GM13977 (cell line): Measurements from ENCODE around the gene GMCL1.
A peak's percentile ranks its signal among the peaks of the same experiment; 100 is the strongest.

ENCODE experiments used
- DNase-seq: peaks from one replicate; pipeline ENCODE4 v3.0.0; 2012; ENCODE audit warnings: low spot score
- in situ Hi-C: fragments of 300-500 bp; cut with MboI; formaldehyde crosslinking; loops from one replicate; pipeline ENCODE4 v1.12.0; 2022; ENCODE audit warnings: low sequenced_read_pairs, low pct_unique_long_range_greater_than_20kb, mixed read lengths, inconsistent platforms; ENCODE audit not compliant: unreplicated experiment
- TF ChIP-seq, protein P1 (sequence below): IDR thresholded peaks from 2 replicates; pipeline ENCODE4 v1.5.1; 2012; ENCODE audit warnings: mild to moderate bottlenecking, control low read depth; ENCODE audit not compliant: insufficient read depth; ENCODE audit errors: extremely low read depth, missing control alignments

The GMCL1 gene

DNA sequence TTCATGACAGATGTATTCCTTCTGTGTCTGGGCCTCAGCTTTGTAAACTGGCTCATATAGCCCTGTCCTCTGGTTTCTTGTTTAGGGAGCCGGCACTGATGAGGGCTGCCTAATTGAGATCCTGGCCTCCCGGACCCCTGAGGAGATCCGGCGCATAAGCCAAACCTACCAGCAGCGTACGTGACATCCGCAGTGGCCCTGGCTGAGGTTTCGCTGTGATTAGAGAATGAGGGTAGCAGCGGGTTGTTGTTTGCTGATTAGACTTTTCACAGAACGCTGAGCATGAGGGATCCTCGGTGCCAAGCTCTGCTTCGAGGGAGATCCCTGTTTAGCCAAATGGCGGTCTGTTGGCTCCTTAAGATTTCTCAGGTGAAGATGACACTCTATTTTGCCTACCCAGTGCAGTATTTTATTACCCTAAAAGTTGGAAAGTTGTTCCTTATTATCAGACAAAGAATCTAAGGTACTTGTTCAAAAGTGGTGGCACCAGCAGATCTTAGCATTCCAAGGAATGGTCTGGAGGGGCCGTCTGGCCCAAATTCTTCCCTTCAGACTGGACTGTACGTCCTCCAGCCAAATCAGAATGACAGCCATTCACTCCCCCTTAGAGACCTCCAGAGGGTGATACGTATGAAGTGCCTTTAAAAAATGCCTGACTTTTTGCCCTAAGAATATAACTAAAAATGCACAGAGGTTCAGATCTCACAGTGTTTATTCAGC lies 21.5 kb upstream of the GMCL1 start:
- TF ChIP-seq, protein P1, sequence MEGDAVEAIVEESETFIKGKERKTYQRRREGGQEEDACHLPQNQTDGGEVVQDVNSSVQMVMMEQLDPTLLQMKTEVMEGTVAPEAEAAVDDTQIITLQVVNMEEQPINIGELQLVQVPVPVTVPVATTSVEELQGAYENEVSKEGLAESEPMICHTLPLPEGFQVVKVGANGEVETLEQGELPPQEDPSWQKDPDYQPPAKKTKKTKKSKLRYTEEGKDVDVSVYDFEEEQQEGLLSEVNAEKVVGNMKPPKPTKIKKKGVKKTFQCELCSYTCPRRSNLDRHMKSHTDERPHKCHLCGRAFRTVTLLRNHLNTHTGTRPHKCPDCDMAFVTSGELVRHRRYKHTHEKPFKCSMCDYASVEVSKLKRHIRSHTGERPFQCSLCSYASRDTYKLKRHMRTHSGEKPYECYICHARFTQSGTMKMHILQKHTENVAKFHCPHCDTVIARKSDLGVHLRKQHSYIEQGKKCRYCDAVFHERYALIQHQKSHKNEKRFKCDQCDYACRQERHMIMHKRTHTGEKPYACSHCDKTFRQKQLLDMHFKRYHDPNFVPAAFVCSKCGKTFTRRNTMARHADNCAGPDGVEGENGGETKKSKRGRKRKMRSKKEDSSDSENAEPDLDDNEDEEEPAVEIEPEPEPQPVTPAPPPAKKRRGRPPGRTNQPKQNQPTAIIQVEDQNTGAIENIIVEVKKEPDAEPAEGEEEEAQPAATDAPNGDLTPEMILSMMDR: no peak
- DNase-seq: no peak
- in situ Hi-C loops: loop anchor here (25.0 kb wide), 1 partner anchor 246 kb away; no protein-coding TSS in a partner anchor

- DNase-seq: no peak
- in situ Hi-C loops: loop anchor here (25.0 kb wide), 1 partner anchor 248 kb away; no protein-coding TSS in a partner anchor
- TF ChIP-seq, protein P1: no peak
These were observed 18.9 kb upstream of the GMCL1 start for GRCh38 chr2:69810550-69810949.

DNA sequence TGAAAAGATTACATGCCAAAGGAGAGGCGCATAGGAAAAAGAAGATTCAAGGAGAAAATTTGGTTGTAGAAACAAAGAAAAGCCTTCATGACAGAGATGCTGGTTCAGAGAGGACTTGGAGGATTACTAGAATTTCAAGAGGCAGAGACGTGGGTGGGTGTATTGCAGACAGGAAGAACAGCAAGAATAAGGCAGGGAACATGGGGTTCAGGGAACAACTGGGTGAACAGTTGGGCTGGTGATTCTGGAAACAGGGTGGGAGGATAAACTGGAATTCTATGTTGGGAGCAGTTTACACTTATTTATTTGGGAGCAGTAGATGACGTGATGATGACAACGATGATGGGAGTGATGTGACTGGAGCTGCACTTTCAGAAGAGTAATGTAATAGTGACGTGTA lies 18.4 kb upstream of the GMCL1 start:
- no peak for DNase-seq
- TF ChIP-seq, protein P1: no peak
- in situ Hi-C loops: loop anchor here (25.0 kb wide), 1 partner anchor 249 kb away; no protein-coding TSS in a partner anchor

DNA sequence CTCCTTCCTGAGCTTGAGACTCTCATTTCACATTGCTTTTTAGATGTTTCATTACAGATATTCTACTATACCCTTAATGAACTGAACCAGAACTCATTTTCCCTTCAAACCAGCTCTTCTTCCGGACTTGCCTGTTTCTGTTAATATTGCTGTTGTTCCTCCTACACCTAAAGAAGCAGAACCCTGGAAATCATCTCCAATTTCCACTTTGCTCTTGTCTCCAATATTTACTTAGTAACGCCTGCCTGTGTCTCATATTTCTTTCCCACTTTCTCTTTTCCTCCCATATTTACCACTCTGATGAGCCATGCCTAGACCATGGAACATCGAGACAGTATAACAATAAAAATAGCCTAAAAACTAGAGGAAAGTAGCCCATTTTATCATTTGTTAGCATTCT lies 17.9 kb upstream of the GMCL1 start:
- no peak for DNase-seq
- TF ChIP-seq, protein P1: no peak
- in situ Hi-C loops: loop anchor here (25.0 kb wide), 1 partner anchor 249 kb away; no protein-coding TSS in a partner anchor

DNA sequence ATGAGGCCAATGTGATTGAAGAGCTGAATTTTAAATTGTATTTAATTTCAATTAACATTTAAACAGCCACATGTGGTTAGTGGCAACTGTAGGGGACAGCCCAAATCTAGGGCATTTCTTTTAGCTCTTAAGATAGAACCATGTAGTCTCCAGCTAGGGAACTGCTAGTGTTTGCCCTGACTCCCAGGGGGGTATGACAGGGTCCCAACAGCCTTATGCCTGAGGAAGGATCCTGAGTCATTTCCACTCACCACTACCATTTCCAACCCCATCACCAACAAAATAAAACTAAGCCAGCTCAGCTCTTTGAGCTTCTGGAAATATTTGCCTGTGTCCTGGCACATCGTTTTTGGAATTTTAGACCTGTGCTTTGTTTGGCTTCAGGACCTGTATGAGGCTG lies 13.7 kb upstream of the GMCL1 start:
- in situ Hi-C loops: loop anchor here (25.0 kb wide), 1 partner anchor 253 kb away; no protein-coding TSS in a partner anchor
- DNase-seq: no peak
- TF ChIP-seq, protein P1: no peak

GRCh38 chr2:69816923-69817542 lies 12.4 kb upstream of the GMCL1 start:
- TF ChIP-seq, protein P1: peak; percentile 72
- in situ Hi-C loops: loop anchor here (25.0 kb wide), 1 partner anchor 255 kb away; no protein-coding TSS in a partner anchor
- DNase-seq: peak; percentile 53
